PC-3 (cell line): ENCODE results near the gene LRBA.

Experiments used
- CTCF ChIP-seq: fragments of 300-600 bp; sonication (generic); conservative IDR thresholded peaks from 2 replicates; pipeline ENCODE4 v1.5.1; 2017; ENCODE audit warnings: antibody characterized with exemption, low read depth, mild to moderate bottlenecking, low read length
- EZH2 ChIP-seq: fragments of 300-600 bp; sonication (generic); IDR thresholded peaks from one replicate; pipeline ENCODE4 v1.6.1; 2017; ENCODE audit warnings: antibody characterized with exemption, mild to moderate bottlenecking, low read length; ENCODE audit not compliant: unreplicated experiment
- EZH2phosphoT487 ChIP-seq: fragments of 300-600 bp; sonication (generic); IDR thresholded peaks from 2 replicates; pipeline ENCODE4 v1.6.1; 2018; ENCODE audit warnings: mild to moderate bottlenecking, antibody characterized with exemption, low read length, borderline replicate concordance

- no peak for TF ChIP-seq EZH2phosphoT487
- no peak for TF ChIP-seq CTCF
- TF ChIP-seq EZH2: no peak
These were observed 233.9 kb downstream of the LRBA start for GRCh38 chr4:150781191-150781590.
